Body of pancreas (tissue), 4 donors: ENCODE measurements around the gene CACNA2D3. TPM values are rescaled to one million over a fixed set of nuclear protein-coding genes. Genes with fewer than 3 reads are reported as not detected.

Experiments
- ATAC-seq: fragments of 150-250 bp; one replicate; pipeline ENCODE4 v1.9.1; 2016
- DNase-seq, 4 donors: peaks; one replicate each; pipeline ENCODE4 v3.0.0-alpha.2; 2019
- H3K27ac ChIP-seq, 4 donors: fragments of 200-600 bp; sonication (generic); 1 replicate in 3 of 4; 2 replicates in 1 of 4; pipeline versions ENCODE4 v1.5.1 to v1.6.1; 2016 to 2019; ENCODE audit warnings: mild to moderate bottlenecking in 1 of 4, mixed read lengths in 1 of 4, moderate library complexity in 1 of 4
- H3K27me3 ChIP-seq, 2 donors: fragments of 200-600 bp; sonication (generic); one replicate each; pipeline ENCODE4 v1.6.0; 2016; ENCODE audit warnings: mild to moderate bottlenecking in 1 of 2
- H3K36me3 ChIP-seq, 2 donors: fragments of 200-600 bp; sonication (generic); replicated peaks in 1 of 2; 2 replicates each; pipeline ENCODE4 v1.5.1; 2016; ENCODE audit warnings: low read depth in 2 of 2; ENCODE audit not compliant: insufficient read depth in 1 of 2
- H3K4me1 ChIP-seq: fragments of 200-600 bp; sonication (generic); one replicate; pipeline ENCODE4 v1.6.0; 2016
- H3K4me3 ChIP-seq, 2 donors: fragments of 200-600 bp; sonication (generic); 1 replicate in 1 of 2; 2 replicates in 1 of 2; pipeline ENCODE4 v1.5.1; 2016 to 2019
- H3K9me3 ChIP-seq, 3 donors: fragments of 200-600 bp; sonication (generic); 1 replicate in 2 of 3; 2 replicates in 1 of 3; pipeline ENCODE4 v1.5.1; 2016
- CTCF ChIP-seq, 7 experiments: fragments of 450-650 bp in 4 of 7; fragments of 200-600 bp in 3 of 7; sonication (generic) in 3 of 7; IDR thresholded peaks; one replicate each; pipeline ENCODE4 v1.5.1; 2016 to 2019; ENCODE audit warnings: antibody characterized with exemption in 7 of 7
- POLR2A ChIP-seq, 3 donors: fragments of 450-650 bp; IDR thresholded peaks; one replicate each; pipeline ENCODE4 v1.6.1; 2016; ENCODE audit warnings: antibody characterized with exemption in 3 of 3, mild to moderate bottlenecking in 2 of 3
- WGBS, 2 donors: methylation state at CpG; one replicate each; pipeline ENCODE4 v1.1.5; 2017; 5-methylcytosine and 5-hydroxymethylcytosine counted together
- intact Hi-C: fragments of 100-400 bp; cut with DNase I; formaldehyde crosslinking; loops from one replicate; pipeline ENCODE4 v1.15.1; 2023
- total RNA-seq, 2 donors: library from RNA; depleted of rRNA; stranded (reverse); fragments of >200 nt; gene quantifications; one replicate each; pipeline ENCODE4 v1.1.0, GENCODE V29; 2016

Gene CACNA2D3
- total RNA-seq, 2 donors from 2014 or later, result not detected

- Histone ChIP-seq H3K27me3 (no peaks in the 10 kb centered on the region), H3K4me1 (no peaks in the 10 kb centered on the region), H3K36me3 (no peaks in the 10 kb centered on the region), H3K9me3 (no peaks in the 10 kb centered on the region), H3K27ac (no peak overlapping the region), H3K4me3 (no peak overlapping the region)
- no peak for ATAC-seq
- WGBS, 2 donors, result 81 to 89% methylated on average over 3 of the region's 3 CpGs
- intact Hi-C loops, result no loop called here
- DNase-seq, result no peak
- no peak for TF ChIP-seq POLR2A (IDR thresholded peaks at IDR 0.05)
These were observed 583.4 kb downstream of the CACNA2D3 start for GRCh38 chr3:54705730-54706129.

DNA sequence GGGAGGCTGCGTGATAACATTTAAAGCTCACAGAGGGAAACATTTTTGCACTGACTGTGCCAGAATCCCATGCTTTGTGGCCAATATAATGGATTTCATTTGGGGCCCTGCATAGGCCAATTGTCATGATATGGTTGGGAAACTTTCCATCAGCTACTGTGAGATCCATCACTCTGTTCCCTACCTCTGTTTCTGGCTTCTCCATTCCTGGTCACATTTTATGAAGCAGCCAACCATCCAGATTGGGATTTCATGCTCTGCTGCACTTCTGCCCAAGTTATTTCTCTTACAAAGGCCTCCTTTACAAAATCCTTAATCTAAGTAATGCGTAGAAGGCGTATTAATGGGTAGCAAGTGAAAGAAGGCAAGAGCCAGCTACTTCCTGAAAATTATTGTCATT lies 584.4 kb downstream of the CACNA2D3 start:
- H3K4me1 ChIP-seq, result no peaks in the 10 kb centered on the region
- intact Hi-C loops, result no loop called here
- WGBS, 2 donors, result 92 to 94% methylated on average over 3 of the region's 3 CpGs
- no peaks in the 10 kb centered on the region for H3K9me3 ChIP-seq
- H3K27me3 ChIP-seq, result no peaks in the 10 kb centered on the region
- ATAC-seq (no peak), DNase-seq (no peak)
- no peak overlapping the region for H3K27ac ChIP-seq
- H3K36me3 ChIP-seq, result no peaks in the 10 kb centered on the region
- TF ChIP-seq POLR2A (IDR thresholded peaks at IDR 0.05), result no peak
- no peak for TF ChIP-seq CTCF (IDR thresholded peaks at IDR 0.05)
- H3K4me3 ChIP-seq, result no peak overlapping the region

- DNase-seq (no peak), ATAC-seq (no peak)
- Histone ChIP-seq H3K4me1 (no peaks in the 10 kb centered on the region), H3K36me3 (no peaks in the 10 kb centered on the region), H3K27ac (no peak overlapping the region), H3K9me3 (no peaks in the 10 kb centered on the region), H3K4me3 (no peak overlapping the region), H3K27me3 (no peaks in the 10 kb centered on the region)
- intact Hi-C loops, result no loop called here
- 78 to 82% methylated on average over 3 of the region's 3 CpGs for WGBS, 2 donors
- TF ChIP-seq CTCF (IDR thresholded peaks at IDR 0.05) (no peak), POLR2A (IDR thresholded peaks at IDR 0.05) (no peak)
These were observed 587.4 kb downstream of the CACNA2D3 start for GRCh38 chr3:54709785-54710184.

DNA sequence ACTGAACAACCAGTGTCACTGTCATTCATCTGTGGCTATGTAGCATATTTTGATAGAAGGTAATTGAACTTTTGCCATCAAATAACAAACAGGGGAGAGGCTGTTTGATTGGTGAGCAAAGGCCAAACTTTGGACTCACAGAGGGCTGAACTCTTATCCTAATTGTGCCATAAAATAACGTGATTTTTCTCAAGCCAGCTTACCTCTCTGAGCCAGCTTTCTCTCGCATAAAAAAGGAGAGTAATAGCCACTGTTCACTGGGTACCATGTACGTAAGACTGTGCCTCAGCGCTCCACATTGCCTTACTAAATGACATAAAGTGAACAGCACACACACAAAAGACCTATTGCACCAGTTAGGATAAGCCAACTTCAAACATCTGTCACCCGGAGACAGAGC lies 588.6 kb downstream of the CACNA2D3 start:
- Histone ChIP-seq H3K4me3 (no peak overlapping the region), H3K4me1 (no peaks in the 10 kb centered on the region), H3K27me3 (no peaks in the 10 kb centered on the region), H3K27ac (no peak overlapping the region), H3K9me3 (no peaks in the 10 kb centered on the region), H3K36me3 (no peaks in the 10 kb centered on the region)
- TF ChIP-seq POLR2A (IDR thresholded peaks at IDR 0.05) (no peak), CTCF (IDR thresholded peaks at IDR 0.05) (no peak)
- ATAC-seq, result no peak
- intact Hi-C loops, result no loop called here
- WGBS, 2 donors, result 60 to 62% methylated on average over 5 of the region's 5 CpGs
- DNase-seq, result no peak

DNA sequence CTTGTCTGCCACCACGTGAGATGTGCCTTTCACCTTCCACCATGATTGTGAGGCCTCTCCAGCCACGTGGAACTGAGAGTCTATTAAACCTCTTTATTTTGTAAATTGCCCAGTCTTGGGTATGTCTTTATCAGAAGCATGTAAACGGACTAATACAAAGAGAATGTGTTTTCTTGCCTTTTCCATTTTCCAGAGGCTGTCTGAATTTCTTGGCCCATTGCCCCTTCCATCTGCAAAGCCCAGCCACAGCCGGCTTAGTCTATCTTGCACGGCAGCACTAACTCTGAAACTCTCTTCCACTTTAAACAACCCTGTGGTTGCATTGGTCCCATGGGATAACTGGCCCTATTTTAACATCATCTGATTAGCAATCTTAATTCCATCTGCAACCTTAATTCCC lies 590.2 kb downstream of the CACNA2D3 start:
- H3K4me3 ChIP-seq, result no peak overlapping the region
- no peaks in the 10 kb centered on the region for H3K27me3 ChIP-seq
- no peaks in the 10 kb centered on the region for H3K4me1 ChIP-seq
- WGBS, 2 donors, result 56 to 61% methylated on average over 5 of the region's 5 CpGs
- no peaks in the 10 kb centered on the region for H3K9me3 ChIP-seq
- no peaks in the 10 kb centered on the region for H3K36me3 ChIP-seq
- TF ChIP-seq POLR2A (IDR thresholded peaks at IDR 0.05) (no peak), CTCF (IDR thresholded peaks at IDR 0.05) (no peak)
- H3K27ac ChIP-seq, result no peak overlapping the region
- DNase-seq (peak in 1 of 4 donors; percentile 2), ATAC-seq (no peak)
- intact Hi-C loops, result no loop called here
